Activated CD4-positive, alpha-beta T cell treated with anti-CD3 and anti-CD28 coated beads for 48 hours (primary cell): ENCODE data around the gene SERGEF.
A peak's percentile ranks its signal among the peaks of the same experiment; 100 is the strongest.
"Not testable (repeated sequence)": the region's sequence is repeated elsewhere in the genome, so short reads cannot be mapped to it uniquely, and the experiment has no call there.

ENCODE experiments used
- DNase-seq: peaks from one replicate; pipeline ENCODE4 v3.0.0-alpha.2; 2020

The SERGEF gene

DNA sequence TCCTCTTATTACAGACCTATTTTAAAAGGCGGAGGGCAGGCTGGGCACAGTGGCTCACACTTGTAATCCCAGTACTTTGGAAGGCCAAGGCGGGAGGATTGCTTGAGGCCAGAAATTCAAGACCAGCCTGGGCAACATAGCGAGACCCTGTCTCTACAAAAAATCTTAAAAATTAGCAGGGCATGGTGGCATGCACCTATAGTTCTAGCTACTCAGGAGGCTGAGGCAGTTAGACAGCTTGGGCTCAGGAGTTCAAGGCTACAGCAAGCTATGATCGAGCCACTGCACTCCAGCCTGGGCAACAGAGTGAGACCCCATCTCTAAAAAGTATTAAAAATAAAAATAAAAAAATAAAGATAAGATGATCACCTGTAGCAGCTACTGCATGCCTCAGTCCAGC lies 12.7 kb downstream of the SERGEF start:
- DNase-seq = not testable (repeated sequence)

DNA sequence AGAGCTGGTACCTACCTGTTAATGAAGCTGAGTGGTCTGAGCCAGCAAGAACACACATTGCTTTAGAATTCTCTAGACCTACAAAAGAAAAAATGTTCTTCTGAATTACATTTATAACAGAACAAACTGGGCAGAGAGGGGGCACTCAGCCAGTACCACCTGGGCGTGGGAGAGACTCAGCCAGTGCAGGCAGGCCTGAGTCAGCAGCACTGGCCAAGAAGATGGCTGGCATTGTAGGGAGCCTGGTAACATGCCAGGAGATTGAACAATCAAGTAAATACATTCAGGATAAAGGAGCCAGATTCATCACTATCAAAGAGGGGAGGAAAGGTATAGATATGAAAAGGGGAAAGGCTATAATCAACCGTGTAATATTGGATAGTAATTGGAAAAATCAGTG lies 19.9 kb downstream of the SERGEF start:
- DNase-seq = no peak

DNA sequence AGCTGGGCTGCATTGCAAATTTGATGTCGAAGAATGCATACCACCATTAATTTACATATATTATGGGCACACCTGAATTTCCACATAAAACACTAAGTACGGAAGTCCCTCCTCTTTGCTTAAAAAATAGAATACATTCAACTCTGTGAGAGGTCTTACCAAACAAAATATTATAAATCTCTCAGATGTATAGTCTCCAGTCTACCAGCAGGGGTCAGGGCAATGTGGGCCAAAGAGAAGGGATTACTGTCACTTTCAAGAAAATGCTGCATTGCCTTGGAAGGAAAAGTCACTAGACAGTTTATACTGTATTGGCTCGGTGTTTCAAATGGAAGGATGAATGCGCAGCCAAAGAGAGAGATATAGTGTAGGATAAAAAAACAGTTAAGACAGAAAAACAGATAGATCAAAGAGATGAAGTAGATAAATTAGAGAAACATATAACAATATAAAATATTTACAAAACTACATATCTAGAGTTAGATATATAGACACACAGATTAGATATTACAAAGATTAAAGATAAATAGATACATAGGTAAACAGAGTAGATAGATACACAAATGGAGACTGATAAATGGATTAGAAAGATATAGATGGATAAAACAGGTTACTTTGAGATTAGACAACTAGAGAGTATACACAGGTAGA lies 20.9 kb downstream of the SERGEF start:
- peak; percentile 62 for DNase-seq

DNA sequence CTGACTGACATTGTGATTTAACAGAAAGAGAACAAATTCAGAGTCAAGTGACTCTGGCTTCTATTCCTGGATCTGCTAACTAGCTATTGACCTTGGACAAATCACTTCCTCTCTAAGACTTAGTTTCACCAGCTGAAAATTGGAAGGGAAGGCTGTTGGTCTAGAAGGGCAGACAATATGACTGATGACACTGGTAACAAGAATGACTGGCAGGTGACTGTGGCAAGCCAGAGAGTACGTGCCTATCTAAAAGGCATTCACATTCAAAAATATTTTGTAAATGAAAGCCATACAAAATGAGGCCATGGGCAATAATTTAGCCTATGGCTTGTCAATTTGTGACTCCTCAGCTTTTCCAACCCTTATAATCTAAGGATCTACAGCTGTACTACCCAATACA lies 23.5 kb downstream of the SERGEF start:
- DNase-seq = no peak

DNA sequence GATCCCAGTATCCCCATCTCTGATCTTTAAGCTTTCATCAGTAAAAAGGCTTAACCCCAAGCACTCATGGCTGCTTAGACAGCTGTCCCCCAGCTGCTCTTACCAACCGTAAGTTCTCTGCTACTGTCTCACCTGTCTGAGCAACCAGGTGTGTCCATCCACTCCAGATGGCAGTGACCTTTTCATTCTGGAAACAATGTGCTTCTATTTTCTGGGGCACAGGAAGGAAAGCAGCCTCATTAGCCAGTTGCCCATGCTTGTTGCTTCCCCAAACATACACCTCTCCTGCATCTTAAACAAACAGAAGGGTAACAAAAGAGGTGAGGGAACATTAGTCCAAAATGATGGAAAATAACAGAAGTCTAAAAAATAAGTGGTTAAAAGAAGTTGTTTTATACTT lies 24.4 kb downstream of the SERGEF start:
- DNase-seq = no peak

DNA sequence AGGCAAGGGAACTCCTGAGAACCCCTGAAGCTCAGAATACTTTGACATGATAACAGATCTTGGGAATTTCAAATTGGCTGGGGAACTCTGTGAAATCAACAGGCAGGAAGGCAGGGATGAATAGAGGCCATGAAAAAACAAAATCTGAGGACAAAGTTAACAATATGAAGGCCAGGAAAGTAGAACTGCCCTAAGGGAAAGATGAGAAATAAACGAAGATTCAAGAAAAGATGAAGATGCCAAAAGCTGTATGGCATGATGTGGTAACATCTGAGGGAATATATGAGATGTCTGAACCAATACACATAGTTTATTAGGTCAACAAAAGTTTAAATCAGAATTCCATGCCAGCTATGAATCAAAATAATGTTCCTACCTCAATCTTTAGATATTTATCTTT lies 25.0 kb downstream of the SERGEF start:
- DNase-seq = no peak

DNA sequence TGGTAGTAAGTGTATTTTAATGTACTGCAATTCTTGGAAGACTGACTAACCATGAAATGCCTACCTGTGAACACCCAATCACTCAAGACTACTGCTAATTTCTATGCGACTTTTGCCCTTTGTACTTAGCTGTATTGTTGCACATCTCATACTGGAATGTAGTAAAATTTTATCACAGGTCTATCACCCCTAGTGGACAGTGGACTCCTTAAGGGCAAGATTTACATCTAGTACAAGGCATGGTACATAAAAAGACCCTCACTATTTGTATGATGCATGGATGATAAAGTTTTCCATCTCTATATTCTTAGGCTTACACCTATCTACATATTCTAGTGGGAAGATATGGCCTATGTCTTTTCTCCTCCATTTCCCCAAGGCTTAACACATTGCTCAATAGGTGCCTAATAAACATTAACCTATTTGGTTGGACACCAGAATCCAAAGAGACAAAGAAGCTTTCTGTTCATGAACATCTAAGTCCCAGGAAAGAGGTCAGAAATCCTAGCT lies 26.1 kb downstream of the SERGEF start:
- DNase-seq = no peak

DNA sequence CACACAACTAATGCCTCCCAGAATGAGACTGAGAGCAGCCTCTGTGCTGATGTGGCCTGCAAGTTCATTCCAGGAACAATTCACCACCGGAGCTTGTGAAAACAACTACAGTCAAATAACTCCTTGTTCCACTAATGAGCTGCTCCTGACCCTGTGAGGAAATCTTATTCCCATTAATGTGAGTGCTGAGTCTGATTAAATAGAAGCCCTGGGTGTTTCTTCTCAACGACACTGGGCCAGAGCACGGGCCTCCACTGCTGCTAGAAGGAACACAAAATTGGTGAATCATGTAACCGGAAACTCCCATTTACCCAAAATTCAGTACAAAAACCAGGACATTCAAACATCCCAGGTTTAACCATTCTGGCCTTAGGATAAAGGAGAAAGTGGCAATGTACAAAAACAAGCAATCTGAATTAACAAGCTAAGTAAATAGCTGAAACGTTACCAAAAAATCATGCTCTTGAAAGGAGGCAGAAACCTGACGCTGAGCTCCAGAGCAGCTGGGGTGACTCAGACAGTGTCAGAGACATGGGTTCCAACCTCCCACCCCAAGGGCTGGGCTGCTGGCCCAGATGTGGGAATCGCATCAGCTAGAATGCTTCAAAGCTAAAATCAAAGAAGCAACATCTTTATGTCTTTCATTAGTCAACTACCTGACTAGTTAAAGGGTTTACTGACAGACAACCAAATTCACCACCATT lies 26.7 kb downstream of the SERGEF start:
- no peak for DNase-seq

DNA sequence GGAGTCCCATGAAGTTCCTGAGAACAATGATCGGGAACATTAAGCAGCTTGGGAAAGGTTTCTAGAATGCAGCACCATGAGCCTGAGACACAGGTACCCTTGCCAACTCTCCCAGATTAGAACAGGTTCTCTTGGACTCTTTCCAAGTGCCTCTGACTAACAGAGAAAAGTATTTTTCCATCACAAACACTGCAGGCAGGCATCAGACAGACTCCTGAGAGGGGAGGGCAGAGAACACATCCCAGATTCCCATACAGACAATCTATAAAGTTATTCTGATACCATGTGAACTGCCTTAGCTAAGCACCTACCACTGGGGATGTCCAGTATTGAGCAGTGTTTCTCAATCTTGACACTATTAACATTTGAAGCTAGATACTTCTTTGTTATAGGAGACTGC lies 27.3 kb downstream of the SERGEF start:
- DNase-seq = no peak

DNA sequence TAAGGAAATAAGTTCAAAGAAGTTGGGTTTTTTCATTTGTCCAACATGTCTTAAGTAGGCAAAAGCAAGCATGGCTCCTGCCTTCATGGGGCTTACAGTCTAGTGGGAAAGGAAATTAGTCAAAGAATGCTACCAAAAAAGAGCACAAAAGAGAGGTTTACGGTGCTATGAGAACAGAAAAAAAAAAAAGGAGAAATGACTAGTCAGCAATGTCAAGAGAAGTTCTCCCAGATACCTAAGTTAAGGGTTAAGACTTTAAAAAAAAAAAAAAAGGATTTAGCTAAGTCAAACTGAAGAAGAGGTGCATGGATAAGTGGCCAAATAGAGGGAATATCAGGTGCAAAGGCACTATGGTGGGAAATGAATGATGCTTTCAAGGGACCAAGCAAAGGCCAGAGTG lies 29.3 kb downstream of the SERGEF start:
- no peak for DNase-seq

DNA sequence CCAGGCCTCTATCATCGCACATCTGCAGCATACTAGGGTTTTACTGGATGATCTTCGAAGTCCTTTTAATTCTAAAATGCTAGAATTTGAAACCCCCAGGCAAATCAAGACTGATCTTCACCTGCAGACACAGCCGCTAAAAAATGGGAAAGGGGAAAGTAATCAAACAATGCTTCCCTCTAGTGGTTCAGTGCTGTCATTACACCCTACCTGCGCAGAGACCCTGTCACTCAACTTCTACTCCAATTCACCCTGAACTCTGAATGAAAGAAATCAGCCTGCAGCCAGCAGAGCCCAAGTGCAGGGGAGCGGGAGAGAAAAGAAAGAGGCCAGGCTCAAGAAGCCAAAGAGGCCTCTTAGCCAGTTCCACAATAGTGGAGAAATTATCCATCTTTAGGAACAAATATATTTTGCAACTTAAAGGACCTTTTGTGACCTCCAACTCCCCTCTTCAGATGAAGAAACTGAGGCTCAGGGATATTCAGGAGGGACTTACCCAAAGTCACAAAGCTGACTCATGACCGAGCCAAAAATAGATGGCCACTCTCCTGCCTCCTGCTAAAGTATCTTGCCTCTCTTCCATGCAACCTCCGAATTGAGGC lies 33.0 kb downstream of the SERGEF start:
- peak; percentile 33 for DNase-seq

DNA sequence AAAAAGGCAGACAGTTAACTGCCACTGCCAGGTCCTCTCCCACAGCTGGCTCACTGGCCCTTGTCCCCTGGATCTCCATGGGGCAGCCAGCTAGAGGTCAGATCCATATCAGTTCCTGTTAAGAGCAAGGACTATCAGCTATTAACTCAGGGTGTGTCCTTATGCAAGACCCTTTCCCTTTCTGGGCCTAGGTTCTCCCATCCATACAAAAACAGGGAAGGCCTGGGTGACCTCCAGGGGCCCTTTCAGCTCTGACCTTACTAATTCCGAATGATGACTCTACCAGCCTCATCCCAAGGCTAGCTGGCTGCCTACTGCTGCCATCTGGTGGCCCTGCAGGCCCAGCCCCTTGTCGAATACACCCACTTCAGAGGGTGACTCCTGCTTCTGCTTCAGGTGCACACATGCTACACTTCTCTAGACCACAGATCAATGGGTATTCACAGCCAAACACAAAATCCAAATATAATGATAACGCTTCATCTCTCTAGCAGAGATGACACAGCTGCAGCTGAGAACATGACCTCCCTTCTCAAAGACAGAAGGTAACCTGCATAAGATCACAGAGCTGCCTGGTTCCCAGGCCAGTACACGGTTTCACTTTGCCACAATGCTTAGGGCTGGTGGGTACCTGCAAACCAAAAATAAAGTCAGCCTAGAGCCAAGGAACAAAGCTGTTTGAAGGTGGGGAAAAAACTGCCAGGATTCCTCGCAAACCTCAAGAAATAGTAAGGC lies 34.1 kb downstream of the SERGEF start:
- DNase-seq = peak; percentile 38

DNA sequence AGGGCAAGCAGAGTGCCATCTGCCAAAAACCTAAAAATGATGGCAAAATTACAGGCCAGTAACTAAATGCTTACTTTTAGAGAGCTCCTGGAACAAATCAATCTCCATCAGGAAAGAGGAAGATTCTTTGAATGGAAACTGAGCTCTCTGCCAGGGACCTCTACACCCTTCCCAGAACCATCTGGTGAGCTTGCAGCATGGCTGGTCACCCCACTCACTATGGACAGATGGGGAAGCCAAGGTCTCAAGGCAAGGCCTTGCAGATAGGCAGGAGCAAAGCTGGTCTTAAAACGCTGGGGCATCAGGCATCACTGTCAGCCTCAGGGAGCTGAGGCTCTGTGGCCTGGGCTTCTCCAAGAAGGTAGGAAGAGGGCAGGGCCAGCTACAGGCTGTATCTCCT lies 36.2 kb downstream of the SERGEF start:
- DNase-seq = no peak

DNA sequence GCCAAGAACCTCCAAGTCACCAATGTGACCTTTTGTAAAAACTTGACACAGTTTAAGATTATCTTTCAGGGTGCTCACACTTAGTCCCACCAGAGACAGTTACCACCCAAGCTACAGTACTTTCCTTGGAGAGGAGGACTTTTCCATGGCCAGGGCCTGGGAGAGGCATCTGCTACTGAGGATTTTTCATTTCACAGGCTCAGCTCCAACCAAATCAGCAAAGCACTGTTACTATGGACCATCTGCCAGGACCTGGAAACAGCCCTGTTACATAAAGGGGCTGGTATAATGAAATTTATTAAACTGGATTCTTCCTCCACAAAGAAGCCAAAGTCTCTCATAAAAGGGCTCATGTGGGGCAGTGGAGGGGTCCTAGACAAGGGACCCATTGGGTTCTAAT lies 38.6 kb downstream of the SERGEF start:
- DNase-seq = no peak

DNA sequence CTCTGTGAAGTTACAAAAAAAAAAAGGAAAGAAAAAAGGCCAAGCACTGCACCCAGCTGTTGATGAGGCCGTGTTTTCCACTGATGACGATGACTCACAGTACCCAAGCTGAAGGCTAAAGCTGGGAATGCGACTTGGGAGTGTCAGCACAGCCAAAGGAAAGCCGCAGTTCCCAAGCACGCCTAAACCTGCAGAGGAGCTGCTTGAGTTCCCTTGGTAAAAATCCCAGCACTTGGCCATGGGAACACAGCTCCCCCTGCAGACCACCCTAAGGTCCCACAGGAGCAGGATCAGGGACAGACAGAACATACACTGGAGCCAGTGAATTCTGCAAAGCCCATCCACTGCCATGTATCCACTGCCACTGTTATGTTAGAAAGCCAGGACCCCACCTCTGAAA lies 39.9 kb downstream of the SERGEF start:
- DNase-seq = peak; percentile 5

DNA sequence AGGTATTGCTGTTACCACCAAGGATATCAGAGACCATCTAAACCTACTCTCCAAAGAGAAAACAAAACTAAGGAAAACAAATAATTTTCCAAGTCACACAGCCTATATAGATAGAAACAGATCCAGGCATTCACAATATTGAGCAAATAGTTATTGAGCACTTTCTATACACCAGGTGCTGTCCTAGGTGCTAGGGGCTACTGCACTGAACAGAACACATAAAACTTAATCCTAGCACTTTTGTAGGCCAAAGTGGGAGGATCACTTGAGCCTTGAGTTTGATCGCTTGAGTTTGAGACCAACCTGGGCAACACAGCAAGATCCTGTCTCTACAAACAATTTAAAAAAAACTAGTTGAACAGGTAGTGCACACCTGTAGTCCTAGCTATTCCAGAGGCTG lies 44.6 kb downstream of the SERGEF start:
- no peak for DNase-seq

DNA sequence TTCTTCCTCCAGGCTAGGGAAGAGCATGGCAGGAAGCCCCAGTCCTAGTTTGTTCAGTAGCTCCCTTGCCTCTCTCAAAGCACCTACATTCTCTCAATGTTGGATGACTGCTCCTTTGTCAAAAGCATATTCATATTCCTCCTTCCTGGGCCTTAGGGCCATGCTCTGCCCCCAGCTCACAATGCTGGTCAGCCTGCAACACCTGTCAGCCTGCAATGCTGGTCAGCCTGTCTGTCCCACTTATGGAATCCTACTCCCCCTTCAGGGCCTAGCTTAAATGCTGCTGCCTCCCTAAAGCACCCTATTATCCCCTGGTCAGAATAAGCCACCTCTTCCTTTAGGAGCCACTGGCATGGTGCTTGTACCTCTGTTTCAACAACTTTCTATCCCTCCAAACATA lies 45.2 kb downstream of the SERGEF start:
- DNase-seq = no peak

DNA sequence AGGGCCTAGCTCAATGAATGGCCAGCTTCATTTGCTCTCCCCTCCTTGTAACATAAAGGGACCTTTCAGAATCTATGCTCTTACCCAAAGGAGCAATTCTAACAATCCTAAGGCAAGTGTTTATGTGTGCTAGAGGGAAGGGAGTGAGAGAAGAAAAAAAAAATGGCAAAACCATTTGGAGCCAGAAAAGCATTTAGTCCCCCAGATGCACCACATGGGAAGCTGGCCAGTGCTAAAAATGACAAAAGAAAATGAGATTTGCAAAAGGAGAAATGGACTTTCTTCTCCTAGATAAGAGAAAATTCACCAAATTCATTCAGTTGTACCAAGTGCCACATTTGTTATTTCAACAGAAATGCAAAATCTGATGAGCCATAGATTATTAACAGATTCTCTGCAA lies 52.8 kb downstream of the SERGEF start:
- no peak for DNase-seq

DNA sequence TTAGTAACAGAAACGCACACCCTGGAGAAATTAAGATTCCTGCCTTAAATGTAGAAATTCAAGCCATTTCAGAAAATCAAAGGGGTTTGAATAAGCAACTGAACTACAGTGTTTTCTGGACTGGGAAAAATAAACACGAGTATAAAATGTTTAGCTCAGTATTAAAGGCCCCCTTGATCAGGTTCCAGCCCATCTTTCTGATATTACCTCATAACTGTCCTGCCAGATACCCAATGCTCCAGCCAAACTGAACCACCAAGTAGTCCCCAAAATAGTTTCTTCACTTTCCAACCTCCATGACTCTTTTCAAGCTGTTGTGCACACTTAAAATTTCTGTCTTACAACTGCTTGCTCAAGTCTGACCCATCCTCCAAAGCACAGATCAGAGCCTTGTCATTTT lies 54.4 kb downstream of the SERGEF start:
- DNase-seq = no peak

DNA sequence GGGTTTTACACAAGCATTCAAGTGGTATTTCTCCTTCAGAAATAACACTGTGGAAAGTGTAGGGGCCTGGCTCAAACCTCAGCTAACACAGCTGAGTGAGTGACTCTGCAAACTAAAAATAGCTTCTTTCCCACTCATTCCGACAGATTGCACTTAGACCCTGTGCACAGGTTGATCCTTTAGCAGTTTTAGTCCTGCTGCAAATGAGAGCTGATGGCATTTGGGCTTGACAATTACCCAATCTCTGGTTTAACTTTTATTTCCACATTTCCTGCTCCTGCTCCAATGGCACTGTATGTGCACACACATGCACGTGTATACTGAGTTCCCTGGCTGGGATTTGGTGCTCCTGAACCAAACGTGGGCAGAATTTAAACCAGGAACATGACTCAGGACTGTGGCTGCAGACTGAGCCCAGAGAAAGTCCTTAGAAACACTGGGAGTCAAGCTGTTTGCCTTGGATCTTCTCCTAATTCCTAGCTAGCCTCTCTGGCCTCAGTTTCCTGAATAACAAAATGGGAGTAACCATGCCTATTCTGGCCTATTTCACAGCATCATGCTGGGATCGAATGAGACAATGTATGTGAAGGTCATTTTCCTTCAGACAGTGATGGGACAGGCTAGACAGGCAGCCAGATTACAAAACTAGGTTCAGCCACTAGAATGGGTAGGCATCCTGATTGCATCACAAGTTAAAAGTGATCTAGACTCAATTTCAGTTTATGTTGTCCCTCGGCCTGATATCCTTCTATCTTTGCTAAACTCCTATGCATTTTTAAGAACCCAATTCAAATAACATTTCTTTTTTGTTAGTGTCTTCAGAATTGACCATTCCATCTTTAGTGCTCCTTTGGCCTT lies 58.2 kb downstream of the SERGEF start:
- DNase-seq = no peak

DNA sequence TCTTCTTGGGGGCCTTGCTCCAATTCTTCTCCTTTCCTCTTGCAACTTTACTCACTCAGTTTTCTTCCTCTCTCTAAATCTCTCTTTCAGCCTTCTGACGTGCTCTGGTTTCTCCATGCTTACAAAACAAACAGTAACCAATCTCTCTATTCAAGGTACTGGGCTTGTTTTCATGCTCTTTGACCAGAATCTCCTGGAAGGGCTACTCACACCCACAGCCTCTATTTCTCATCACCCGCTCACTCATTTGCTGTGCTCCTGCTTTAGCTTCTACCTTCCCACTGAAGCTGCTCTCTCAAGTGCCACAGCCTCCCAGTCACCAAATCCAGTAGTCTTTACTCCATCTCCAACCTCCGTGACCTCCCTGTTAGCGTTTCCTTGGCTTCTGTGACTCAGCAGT lies 60.4 kb downstream of the SERGEF start:
- DNase-seq = no peak

DNA sequence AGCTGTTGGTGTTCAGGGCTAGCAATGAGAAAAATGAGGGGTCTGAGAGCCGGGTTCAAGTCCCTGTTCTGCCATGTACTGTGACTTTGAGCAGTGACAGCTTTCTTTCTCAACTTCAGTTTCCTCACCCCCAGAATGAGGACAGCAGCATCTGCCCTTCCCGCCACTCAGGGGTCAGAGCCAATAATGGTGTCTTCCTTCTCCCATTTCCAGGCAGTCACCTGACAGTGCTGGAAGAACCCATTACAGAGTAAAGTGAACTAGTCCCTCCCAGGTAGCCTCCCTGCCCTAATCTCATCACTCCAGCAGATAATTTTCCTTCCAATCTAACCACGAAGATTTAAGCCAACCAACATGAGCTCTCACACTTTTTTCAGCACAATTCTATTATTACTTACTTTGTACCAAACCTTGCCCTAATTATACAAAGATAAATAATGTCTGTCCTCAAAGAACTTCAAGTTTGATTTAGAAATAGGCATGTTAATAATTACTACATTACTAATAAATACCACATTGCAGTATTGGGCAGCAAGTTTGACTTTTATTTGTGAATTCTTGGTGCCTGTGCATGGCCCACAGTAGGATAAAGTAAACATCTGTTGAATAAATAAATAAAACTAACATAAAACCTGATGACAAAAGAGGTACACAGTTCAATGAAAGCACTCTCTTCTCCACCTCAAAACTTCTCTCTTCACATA lies 61.0 kb downstream of the SERGEF start:
- DNase-seq = no peak
